WTC11 (cell line): Measurements from ENCODE around the gene GPR161. TPM values are rescaled to one million over a fixed set of nuclear protein-coding genes. Genes with fewer than 3 reads are reported as not detected.

Source experiments
- ATAC-seq: fragments of 200-7000 bp; cut with Tn5 transposase; 2 replicates; pipeline ENCODE4 v1.10.0; 2021; ENCODE audit warnings: mild to moderate bottlenecking, moderate library complexity
- CTCF ChIA-PET: fragments of 300-600 bp; sonication (Branson Sonifier 250); formaldehyde crosslinking; loops from one replicate; lab custom pipeline; 2021; ENCODE audit warnings: antibody characterized with exemption; lab: Charles Lee
- POLR2A ChIA-PET: fragments of 350-600 bp; sonication (Branson Sonifier 250); formaldehyde crosslinking; loops from one replicate; lab custom pipeline; 2021; ENCODE audit warnings: antibody characterized with exemption; lab: Charles Lee
- DNase-seq: peaks from one replicate; pipeline ENCODE4 v3.0.0; 2021; ENCODE audit warnings: low spot score
- H3K27ac Mint-ChIP-seq: 2 replicates; pipeline ENCODE4 v1.8.0; 2021; ENCODE audit warnings: mixed read lengths
- H3K27me3 Mint-ChIP-seq: 2 replicates; pipeline ENCODE4 v1.8.0; 2021; ENCODE audit warnings: low read depth, mild to moderate bottlenecking, moderate library complexity, mixed read lengths
- H3K36me3 Mint-ChIP-seq: 2 replicates; pipeline ENCODE4 v1.8.0; 2021; ENCODE audit warnings: mixed read lengths
- H3K4me1 Mint-ChIP-seq: 2 replicates; pipeline ENCODE4 v1.8.0; 2022; ENCODE audit warnings: mixed read lengths
- H3K4me3 Mint-ChIP-seq: 2 replicates; pipeline ENCODE4 v1.8.0; 2021; ENCODE audit warnings: mild to moderate bottlenecking, moderate library complexity, mixed read lengths
- H3K9me3 Mint-ChIP-seq: 2 replicates; pipeline ENCODE4 v1.8.0; 2021; ENCODE audit warnings: mixed read lengths
- ATF6 ChIP-seq: sonication (generic); formaldehyde crosslinking; IDR thresholded peaks from 2 replicates; pipeline ENCODE4 v1.8.1; 2023; ENCODE audit warnings: mild to moderate bottlenecking, missing genetic modification reagents
- CBFB ChIP-seq: sonication (generic); formaldehyde crosslinking; IDR thresholded peaks from 2 replicates; pipeline ENCODE4 v1.8.1; 2022; ENCODE audit warnings: mild to moderate bottlenecking, low read depth, missing genetic modification reagents
- CTCF ChIP-seq: fragments of 200-600 bp; IDR thresholded peaks from 2 replicates; pipeline ENCODE4 v1.8.0; 2022; ENCODE audit warnings: antibody characterized with exemption
- E2F1 ChIP-seq: sonication (generic); formaldehyde crosslinking; IDR thresholded peaks from 2 replicates; pipeline ENCODE4 v1.8.0; 2022; ENCODE audit warnings: mild to moderate bottlenecking, missing genetic modification reagents
- E2F5 ChIP-seq: sonication (generic); formaldehyde crosslinking; IDR thresholded peaks from 2 replicates; pipeline ENCODE4 v1.8.1; 2022; ENCODE audit warnings: mild to moderate bottlenecking, moderate library complexity, missing genetic modification reagents
- ERG ChIP-seq: fragments of 250-450 bp; sonication (Bioruptor Pico); IDR thresholded peaks from 2 replicates; pipeline ENCODE4 v1.8.0; 2021; ENCODE audit warnings: mild to moderate bottlenecking
- HMGXB4 ChIP-seq: sonication (generic); formaldehyde crosslinking; IDR thresholded peaks from 2 replicates; pipeline ENCODE4 v1.8.1; 2023; ENCODE audit warnings: mild to moderate bottlenecking, moderate library complexity, missing genetic modification reagents
- IRF2 ChIP-seq: sonication (generic); formaldehyde crosslinking; IDR thresholded peaks from 2 replicates; pipeline ENCODE4 v1.8.0; 2022; ENCODE audit warnings: low read depth, missing genetic modification reagents, borderline replicate concordance
- JAZF1 ChIP-seq: fragments of 250-450 bp; sonication (Bioruptor Pico); IDR thresholded peaks from 2 replicates; pipeline ENCODE4 v1.9.0; 2021; ENCODE audit warnings: moderate library complexity, mild to moderate bottlenecking, inconsistent platforms
- JUN ChIP-seq: sonication (generic); formaldehyde crosslinking; IDR thresholded peaks from 2 replicates; pipeline ENCODE4 v1.8.0; 2023; ENCODE audit warnings: mild to moderate bottlenecking, missing genetic modification reagents
- NFE2L1 ChIP-seq: sonication (generic); formaldehyde crosslinking; IDR thresholded peaks from 2 replicates; pipeline ENCODE4 v1.8.1; 2023; ENCODE audit warnings: missing genetic modification reagents
- SMAD3 ChIP-seq: sonication (generic); formaldehyde crosslinking; IDR thresholded peaks from 2 replicates; pipeline ENCODE4 v1.8.0; 2022; ENCODE audit warnings: missing genetic modification reagents, mild to moderate bottlenecking, borderline replicate concordance
- SOX15 ChIP-seq: fragments of 250-450 bp; sonication (Bioruptor Pico); IDR thresholded peaks from 2 replicates; pipeline ENCODE4 v1.9.0; 2021; ENCODE audit warnings: mild to moderate bottlenecking
- STAT6 ChIP-seq: sonication (generic); formaldehyde crosslinking; conservative IDR thresholded peaks from 2 replicates; pipeline ENCODE4 v1.8.1; 2023; ENCODE audit warnings: mild to moderate bottlenecking, low read depth, missing genetic modification reagents, moderate library complexity
- USF2 ChIP-seq: sonication (generic); formaldehyde crosslinking; IDR thresholded peaks from 2 replicates; pipeline ENCODE4 v1.8.1; 2023; ENCODE audit warnings: mild to moderate bottlenecking, missing genetic modification reagents, moderate library complexity
- ZBTB21 ChIP-seq: sonication (generic); formaldehyde crosslinking; IDR thresholded peaks from 2 replicates; pipeline ENCODE4 v1.8.1; 2023; ENCODE audit warnings: mild to moderate bottlenecking, missing genetic modification reagents, borderline replicate concordance
- ZNF671 ChIP-seq: fragments of 250-450 bp; sonication (Bioruptor Pico); IDR thresholded peaks from 2 replicates; pipeline ENCODE4 v1.8.0; 2021; ENCODE audit warnings: mild to moderate bottlenecking
- total RNA-seq: library from RNA; stranded (reverse); gene quantifications from 3 replicates; pipeline ENCODE4 v1.2.3, GENCODE V29; 2021

The GPR161 gene
- total RNA-seq, 1 experiment from 2014 or later: 11.6 TPM

GRCh38 chr1:168121401-168122011 is 15.2 kb downstream of the GPR161 start:
- POLR2A ChIA-PET: interaction anchor here (1.1 kb wide), 1 partner anchor 10 kb away, joined by 3 read pairs; no protein-coding TSS in a partner anchor
- peaks cover 18% of the 10 kb centered on the region for H3K9me3 Mint-ChIP-seq
- TF ChIP-seq ERG (CRISPR knock-in tag): no peak
- TF ChIP-seq ATF6 (CRISPR knock-in tag): no peak
- TF ChIP-seq IRF2 (CRISPR knock-in tag): no peak
- no peak for TF ChIP-seq NFE2L1 (CRISPR knock-in tag)
- no peak for TF ChIP-seq ZBTB21
- TF ChIP-seq JAZF1 (CRISPR knock-in tag): no peak
- no peak for TF ChIP-seq SMAD3
- TF ChIP-seq E2F1 (CRISPR knock-in tag): no peak
- no peak for TF ChIP-seq JUN (CRISPR knock-in tag)
- no peak for TF ChIP-seq STAT6 (CRISPR knock-in tag)
- TF ChIP-seq, all 79 proteins: peak for 0
- CTCF ChIA-PET: interaction anchor here (1.0 to 1.5 kb wide), 3 partner anchors 9 to 113 kb away, joined by 3 to 4 read pairs (median 3); no protein-coding TSS in a partner anchor
- no peaks in the 10 kb centered on the region for H3K4me1 Mint-ChIP-seq
- no peak overlapping the region for H3K4me3 Mint-ChIP-seq
- no peaks in the 10 kb centered on the region; the same call in 1 of the 2 replicates for H3K27me3 Mint-ChIP-seq
- DNase-seq: no peak
- H3K36me3 Mint-ChIP-seq: peaks cover 22% of the 10 kb centered on the region
- no peak overlapping the region for H3K27ac Mint-ChIP-seq
- no peak for ATAC-seq

GRCh38 chr1:168119750-168120149 is 17.0 kb downstream of the GPR161 start:
- H3K36me3 Mint-ChIP-seq: peaks cover 20% of the 10 kb centered on the region
- no peak for TF ChIP-seq CTCF
- no peak for TF ChIP-seq CBFB
- TF ChIP-seq JAZF1 (CRISPR knock-in tag): no peak
- no peak for TF ChIP-seq SOX15 (CRISPR knock-in tag)
- no peak for TF ChIP-seq USF2 (CRISPR knock-in tag)
- no peak for TF ChIP-seq HMGXB4 (CRISPR knock-in tag)
- TF ChIP-seq IRF2 (CRISPR knock-in tag): no peak
- TF ChIP-seq ZNF671 (CRISPR knock-in tag): no peak
- no peak for TF ChIP-seq E2F5 (CRISPR knock-in tag)
- H3K27ac Mint-ChIP-seq: no peak overlapping the region
- no peaks in the 10 kb centered on the region for H3K4me1 Mint-ChIP-seq
- H3K9me3 Mint-ChIP-seq: peaks cover 18% of the 10 kb centered on the region
- no peak for DNase-seq
- H3K27me3 Mint-ChIP-seq: no peaks in the 10 kb centered on the region; the same call in 1 of the 2 replicates
- CTCF ChIA-PET: no interaction called here
- H3K4me3 Mint-ChIP-seq: no peak overlapping the region
- POLR2A ChIA-PET: no interaction called here
- no peak for ATAC-seq
